Liver (tissue), 9 donors: ENCODE data around the gene SIT1. TPM values are rescaled to one million over a fixed set of nuclear protein-coding genes. Genes with fewer than 3 reads are reported as not detected.
A peak's percentile ranks its signal among the peaks of the same experiment; 100 is the strongest.

Experiments used
- DNase-seq: peaks from one replicate; pipeline ENCODE4 v3.0.0-alpha.2; 2017; ENCODE audit warnings: low spot score
- H3K27ac ChIP-seq, 2 donors: one replicate each; pipeline ENCODE4 v1.7.0; 2013; ENCODE audit warnings: inconsistent platforms in 2 of 2, low read length in 2 of 2, control low read depth in 1 of 2, low read depth in 1 of 2, mild to moderate bottlenecking in 1 of 2
- H3K27me3 ChIP-seq, 4 donors: one replicate each; pipeline versions ENCODE4 v1.6.1 to v1.7.0; 2013; ENCODE audit warnings: low read length in 3 of 4, inconsistent platforms in 1 of 4, mild to moderate bottlenecking in 1 of 4, moderate library complexity in 1 of 4; ENCODE audit not compliant: control insufficient read depth in 4 of 4, insufficient read depth in 4 of 4
- H3K36me3 ChIP-seq, 4 donors: one replicate each; pipeline versions ENCODE4 v1.6.1 to v1.7.0; 2013; ENCODE audit warnings: low read length in 3 of 4, mild to moderate bottlenecking in 3 of 4, low read depth in 1 of 4, moderate library complexity in 1 of 4; ENCODE audit not compliant: control insufficient read depth in 4 of 4, insufficient read depth in 3 of 4
- H3K4me1 ChIP-seq, 4 donors: one replicate each; pipeline versions ENCODE4 v1.6.1 to v1.7.0; 2013; ENCODE audit warnings: low read length in 3 of 4, mild to moderate bottlenecking in 3 of 4, moderate library complexity in 1 of 4; ENCODE audit not compliant: control insufficient read depth in 4 of 4, insufficient read depth in 4 of 4
- H3K4me3 ChIP-seq, 3 donors: one replicate each; pipeline versions ENCODE4 v1.6.1 to v1.7.0; 2013; ENCODE audit warnings: low read length in 3 of 3, control low read depth in 1 of 3, low read depth in 1 of 3, mild to moderate bottlenecking in 1 of 3
- H3K9ac ChIP-seq, 2 donors: one replicate each; pipeline ENCODE4 v1.7.0; 2013; ENCODE audit warnings: low read length in 2 of 2, mild to moderate bottlenecking in 2 of 2, moderate library complexity in 2 of 2, control low read depth in 1 of 2, low read depth in 1 of 2
- H3K9me3 ChIP-seq, 4 donors: one replicate each; pipeline versions ENCODE4 v1.6.1 to v1.7.0; 2013; ENCODE audit warnings: low read length in 3 of 4; ENCODE audit not compliant: control insufficient read depth in 4 of 4
- EGR1 ChIP-seq, 2 donors: IDR thresholded peaks; 2 replicates each; pipeline ENCODE4 v1.6.1; 2016 to 2018; ENCODE audit warnings: antibody characterized with exemption in 2 of 2, low read depth in 2 of 2
- FOXA1 ChIP-seq: IDR thresholded peaks from 2 replicates; pipeline ENCODE4 v1.6.1; 2016; ENCODE audit warnings: antibody characterized with exemption
- FOXA2 ChIP-seq: IDR thresholded peaks from 2 replicates; pipeline ENCODE4 v1.6.1; 2016; ENCODE audit warnings: antibody characterized with exemption
- GABPA ChIP-seq, 2 donors: IDR thresholded peaks in 1 of 2; conservative IDR thresholded peaks in 1 of 2; 2 replicates each; pipeline ENCODE4 v1.6.1; 2016; ENCODE audit warnings: antibody characterized with exemption in 2 of 2, mild to moderate bottlenecking in 1 of 2, moderate library complexity in 1 of 2
- HNF4A ChIP-seq, 2 donors: conservative IDR thresholded peaks; 2 replicates each; pipeline ENCODE4 v1.6.1; 2016; ENCODE audit warnings: antibody characterized with exemption in 2 of 2, mild to moderate bottlenecking in 2 of 2
- HNF4G ChIP-seq: IDR thresholded peaks from 2 replicates; pipeline ENCODE4 v1.6.1; 2016; ENCODE audit warnings: antibody characterized with exemption
- JUND ChIP-seq, 2 donors: IDR thresholded peaks; 2 replicates each; pipeline ENCODE4 v1.6.1; 2016; ENCODE audit warnings: antibody characterized with exemption in 2 of 2
- NR2F2 ChIP-seq: IDR thresholded peaks from 2 replicates; pipeline ENCODE4 v1.6.1; 2016; ENCODE audit warnings: antibody characterized with exemption
- RAD21 ChIP-seq, 2 donors: IDR thresholded peaks; 2 replicates each; pipeline ENCODE4 v1.6.1; 2016; ENCODE audit warnings: antibody characterized with exemption in 2 of 2, mild to moderate bottlenecking in 2 of 2
- RXRA ChIP-seq, 2 donors: IDR thresholded peaks; 2 replicates each; pipeline ENCODE4 v1.6.1; 2017 to 2018; ENCODE audit warnings: antibody characterized with exemption in 2 of 2, mild to moderate bottlenecking in 1 of 2
- SP1 ChIP-seq: IDR thresholded peaks from 2 replicates; pipeline ENCODE4 v1.6.1; 2018; ENCODE audit warnings: antibody characterized with exemption, mild to moderate bottlenecking
- TAF1 ChIP-seq: conservative IDR thresholded peaks from 2 replicates; pipeline ENCODE4 v1.6.1; 2016; ENCODE audit warnings: antibody characterized with exemption, mild to moderate bottlenecking
- YY1 ChIP-seq: IDR thresholded peaks from 2 replicates; pipeline ENCODE4 v1.6.1; 2016; ENCODE audit warnings: antibody characterized with exemption, mild to moderate bottlenecking
- WGBS: extraction: QIAGEN DNeasy Blood & Tissue Kit; methylation state at CpG from one replicate; pipeline ENCODE4 v1.1.7; 2013; 5-methylcytosine and 5-hydroxymethylcytosine counted together
- polyA plus RNA-seq, 2 donors: library from polyadenylated mRNA; stranded (reverse) in 1 of 2; unstranded in 1 of 2; fragments of 200-250 nt in 1 of 2; fragments of >200 nt in 1 of 2; fragmentation: Nextera tagmentation in 1 of 2; extraction: Ambion mirVana in 1 of 2; gene quantifications; one replicate each; pipeline versions ENCODE4 v1.2.1 to v1.2.3, GENCODE V29; 2013 to 2015
- total RNA-seq, 2 donors: library from RNA; depleted of rRNA; stranded (reverse); fragments of >200 nt; gene quantifications; one replicate each; pipeline ENCODE4 v1.2.3, GENCODE V29; 2014
- TF ChIP-seq, protein P1 (sequence below): IDR thresholded peaks from 2 replicates; pipeline ENCODE4 v1.6.1; 2016; ENCODE audit warnings: antibody characterized with exemption, mild to moderate bottlenecking
- TF ChIP-seq, protein P2 (sequence below): IDR thresholded peaks from 2 replicates; pipeline ENCODE4 v1.6.1; 2016; ENCODE audit warnings: antibody characterized with exemption
- TF ChIP-seq, protein P3 (sequence below): fragments of 150-350 bp; IDR thresholded peaks from 2 replicates; pipeline ENCODE4 v1.5.1; 2017; ENCODE audit warnings: improper control_type of control experiment, low read depth, low read length; ENCODE audit not compliant: missing input control
- TF ChIP-seq, protein P4 (sequence below): IDR thresholded peaks from 2 replicates; pipeline ENCODE4 v1.6.1; 2016; ENCODE audit warnings: antibody characterized with exemption
- TF ChIP-seq, protein P5 (sequence below): IDR thresholded peaks from 2 replicates; pipeline ENCODE4 v1.6.1; 2016; ENCODE audit warnings: antibody characterized with exemption
- donor health status: healthy.
- donor health status: healthy.
- donor health status: healthy.
- donor health status: healthy.
- donor health status: healthy.

SIT1 gene
- total and polyA plus RNA-seq, 4 donors: 0.17 to 1.1 (median 0.34) TPM

DNA sequence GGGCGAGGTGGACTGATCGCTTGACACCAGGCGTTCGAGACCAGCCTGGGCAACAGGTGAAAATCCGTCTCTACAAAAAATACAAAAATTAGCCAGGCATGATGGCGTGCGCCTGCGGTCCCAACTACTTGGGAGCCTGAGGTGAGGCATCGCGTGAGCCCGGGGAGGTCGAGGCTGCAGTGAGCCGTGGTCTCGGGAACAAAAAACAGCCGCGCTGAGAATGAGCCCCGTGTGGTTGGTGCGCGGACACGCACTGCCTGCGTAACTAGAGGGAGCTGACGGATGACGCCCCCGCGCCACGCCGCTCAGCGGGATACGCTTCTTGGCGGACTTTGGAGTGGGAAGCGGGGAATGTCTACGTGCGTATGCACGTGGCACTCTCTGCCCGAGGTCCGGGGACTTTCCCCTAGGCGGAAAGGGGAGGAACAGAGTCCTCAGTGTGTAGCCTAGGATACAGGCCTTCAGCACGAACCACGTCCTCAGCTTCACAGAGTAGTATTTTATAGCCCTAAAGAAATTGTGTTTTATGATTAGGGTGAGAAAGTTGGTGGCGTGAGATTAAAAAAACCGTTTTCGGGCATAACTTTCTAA is 6.9 kb upstream of the SIT1 start, which contains the start of gene RMRP:
Gene RMRP (minus strand): TSS at position 474 of the 591 bp plus-strand sequence.
- Histone ChIP-seq H3K4me3 (peak within 1 kb of the TSS; percentile 79 to 87 (median 79)), H3K36me3 (no peaks in the 10 kb centered on the region), H3K27ac (peak within 1 kb of the TSS; percentile 98 to 99), H3K27me3 (no peaks in the 10 kb centered on the region), H3K9me3 (no peaks in the 10 kb centered on the region), H3K9ac (peak within 1 kb of the TSS; percentile 91 to 97), H3K4me1 (peaks cover 2 to 24% (median 5%) of the 10 kb centered on the region in 4 donors)
- peak; percentile 91 for DNase-seq
- TF ChIP-seq YY1: peak; percentile 82
- peak; percentile 29 to 45 for TF ChIP-seq RAD21 (IDR thresholded peaks at IDR 0.05)
- TF ChIP-seq HNF4G: peak; percentile 98
- peak; percentile 17 to 89 for TF ChIP-seq JUND (IDR thresholded peaks at IDR 0.05)
- TF ChIP-seq, protein P1, sequence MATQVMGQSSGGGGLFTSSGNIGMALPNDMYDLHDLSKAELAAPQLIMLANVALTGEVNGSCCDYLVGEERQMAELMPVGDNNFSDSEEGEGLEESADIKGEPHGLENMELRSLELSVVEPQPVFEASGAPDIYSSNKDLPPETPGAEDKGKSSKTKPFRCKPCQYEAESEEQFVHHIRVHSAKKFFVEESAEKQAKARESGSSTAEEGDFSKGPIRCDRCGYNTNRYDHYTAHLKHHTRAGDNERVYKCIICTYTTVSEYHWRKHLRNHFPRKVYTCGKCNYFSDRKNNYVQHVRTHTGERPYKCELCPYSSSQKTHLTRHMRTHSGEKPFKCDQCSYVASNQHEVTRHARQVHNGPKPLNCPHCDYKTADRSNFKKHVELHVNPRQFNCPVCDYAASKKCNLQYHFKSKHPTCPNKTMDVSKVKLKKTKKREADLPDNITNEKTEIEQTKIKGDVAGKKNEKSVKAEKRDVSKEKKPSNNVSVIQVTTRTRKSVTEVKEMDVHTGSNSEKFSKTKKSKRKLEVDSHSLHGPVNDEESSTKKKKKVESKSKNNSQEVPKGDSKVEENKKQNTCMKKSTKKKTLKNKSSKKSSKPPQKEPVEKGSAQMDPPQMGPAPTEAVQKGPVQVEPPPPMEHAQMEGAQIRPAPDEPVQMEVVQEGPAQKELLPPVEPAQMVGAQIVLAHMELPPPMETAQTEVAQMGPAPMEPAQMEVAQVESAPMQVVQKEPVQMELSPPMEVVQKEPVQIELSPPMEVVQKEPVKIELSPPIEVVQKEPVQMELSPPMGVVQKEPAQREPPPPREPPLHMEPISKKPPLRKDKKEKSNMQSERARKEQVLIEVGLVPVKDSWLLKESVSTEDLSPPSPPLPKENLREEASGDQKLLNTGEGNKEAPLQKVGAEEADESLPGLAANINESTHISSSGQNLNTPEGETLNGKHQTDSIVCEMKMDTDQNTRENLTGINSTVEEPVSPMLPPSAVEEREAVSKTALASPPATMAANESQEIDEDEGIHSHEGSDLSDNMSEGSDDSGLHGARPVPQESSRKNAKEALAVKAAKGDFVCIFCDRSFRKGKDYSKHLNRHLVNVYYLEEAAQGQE: peak; percentile 88
- peak; percentile 55 to 89 for TF ChIP-seq RXRA (IDR thresholded peaks at IDR 0.05)
- TF ChIP-seq HNF4A (conservative IDR thresholded peaks at IDR 0.05): peak; percentile 94 to 99
- TF ChIP-seq, protein P2, sequence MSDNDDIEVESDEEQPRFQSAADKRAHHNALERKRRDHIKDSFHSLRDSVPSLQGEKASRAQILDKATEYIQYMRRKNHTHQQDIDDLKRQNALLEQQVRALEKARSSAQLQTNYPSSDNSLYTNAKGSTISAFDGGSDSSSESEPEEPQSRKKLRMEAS: peak; percentile 99
- TF ChIP-seq, protein P3, sequence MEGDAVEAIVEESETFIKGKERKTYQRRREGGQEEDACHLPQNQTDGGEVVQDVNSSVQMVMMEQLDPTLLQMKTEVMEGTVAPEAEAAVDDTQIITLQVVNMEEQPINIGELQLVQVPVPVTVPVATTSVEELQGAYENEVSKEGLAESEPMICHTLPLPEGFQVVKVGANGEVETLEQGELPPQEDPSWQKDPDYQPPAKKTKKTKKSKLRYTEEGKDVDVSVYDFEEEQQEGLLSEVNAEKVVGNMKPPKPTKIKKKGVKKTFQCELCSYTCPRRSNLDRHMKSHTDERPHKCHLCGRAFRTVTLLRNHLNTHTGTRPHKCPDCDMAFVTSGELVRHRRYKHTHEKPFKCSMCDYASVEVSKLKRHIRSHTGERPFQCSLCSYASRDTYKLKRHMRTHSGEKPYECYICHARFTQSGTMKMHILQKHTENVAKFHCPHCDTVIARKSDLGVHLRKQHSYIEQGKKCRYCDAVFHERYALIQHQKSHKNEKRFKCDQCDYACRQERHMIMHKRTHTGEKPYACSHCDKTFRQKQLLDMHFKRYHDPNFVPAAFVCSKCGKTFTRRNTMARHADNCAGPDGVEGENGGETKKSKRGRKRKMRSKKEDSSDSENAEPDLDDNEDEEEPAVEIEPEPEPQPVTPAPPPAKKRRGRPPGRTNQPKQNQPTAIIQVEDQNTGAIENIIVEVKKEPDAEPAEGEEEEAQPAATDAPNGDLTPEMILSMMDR: peak; percentile 49
- TF ChIP-seq GABPA (IDR thresholded peaks at IDR 0.05 in 1 of 2, conservative IDR thresholded peaks at IDR 0.05 in 1 of 2): peak in 1 of 2 donors; percentile 82
- no peak for TF ChIP-seq TAF1
- peak; percentile 7 for TF ChIP-seq NR2F2
- peak; percentile 56 for TF ChIP-seq FOXA2
- TF ChIP-seq, protein P4, sequence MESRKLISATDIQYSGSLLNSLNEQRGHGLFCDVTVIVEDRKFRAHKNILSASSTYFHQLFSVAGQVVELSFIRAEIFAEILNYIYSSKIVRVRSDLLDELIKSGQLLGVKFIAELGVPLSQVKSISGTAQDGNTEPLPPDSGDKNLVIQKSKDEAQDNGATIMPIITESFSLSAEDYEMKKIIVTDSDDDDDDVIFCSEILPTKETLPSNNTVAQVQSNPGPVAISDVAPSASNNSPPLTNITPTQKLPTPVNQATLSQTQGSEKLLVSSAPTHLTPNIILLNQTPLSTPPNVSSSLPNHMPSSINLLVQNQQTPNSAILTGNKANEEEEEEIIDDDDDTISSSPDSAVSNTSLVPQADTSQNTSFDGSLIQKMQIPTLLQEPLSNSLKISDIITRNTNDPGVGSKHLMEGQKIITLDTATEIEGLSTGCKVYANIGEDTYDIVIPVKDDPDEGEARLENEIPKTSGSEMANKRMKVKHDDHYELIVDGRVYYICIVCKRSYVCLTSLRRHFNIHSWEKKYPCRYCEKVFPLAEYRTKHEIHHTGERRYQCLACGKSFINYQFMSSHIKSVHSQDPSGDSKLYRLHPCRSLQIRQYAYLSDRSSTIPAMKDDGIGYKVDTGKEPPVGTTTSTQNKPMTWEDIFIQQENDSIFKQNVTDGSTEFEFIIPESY: peak; percentile 82
- TF ChIP-seq, protein P5, sequence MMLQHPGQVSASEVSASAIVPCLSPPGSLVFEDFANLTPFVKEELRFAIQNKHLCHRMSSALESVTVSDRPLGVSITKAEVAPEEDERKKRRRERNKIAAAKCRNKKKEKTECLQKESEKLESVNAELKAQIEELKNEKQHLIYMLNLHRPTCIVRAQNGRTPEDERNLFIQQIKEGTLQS: peak; percentile 97
- TF ChIP-seq SP1: peak; percentile 97
- TF ChIP-seq FOXA1: peak; percentile 23
- peak; percentile 99 to 100 for TF ChIP-seq EGR1 (IDR thresholded peaks at IDR 0.05; ENCODE audit: low read depth in 2 of 2)
- WGBS: under 1% methylated on average over 42 of the region's 42 CpGs
